Ishikawa (cell line): ENCODE results near the gene TEAD1.

Experiments
- EGR1 ChIP-seq: IDR thresholded peaks from 2 replicates; pipeline ENCODE4 v1.6.1; 2012
- EP300 ChIP-seq: IDR thresholded peaks from 2 replicates; pipeline ENCODE4 v1.6.1; 2012; ENCODE audit warnings: borderline replicate concordance
- FOXM1 ChIP-seq: IDR thresholded peaks from 2 replicates; pipeline ENCODE4 v1.6.1; 2012; ENCODE audit warnings: low read depth, borderline replicate concordance
- MAX ChIP-seq: IDR thresholded peaks from 2 replicates; pipeline ENCODE4 v1.6.1; 2012
- NFIC ChIP-seq: IDR thresholded peaks from 2 replicates; pipeline ENCODE4 v1.6.1; 2012
- TAF1 ChIP-seq: IDR thresholded peaks from 2 replicates; pipeline ENCODE4 v1.6.1; 2012; ENCODE audit warnings: low read depth, mild to moderate bottlenecking
- TEAD4 ChIP-seq: IDR thresholded peaks from 2 replicates; pipeline ENCODE4 v1.6.1; 2012
- USF1 ChIP-seq: IDR thresholded peaks from 2 replicates; pipeline ENCODE4 v1.6.1; 2012
- YY1 ChIP-seq: IDR thresholded peaks from 2 replicates; pipeline ENCODE4 v1.6.1; 2012; ENCODE audit warnings: low read depth
- TF ChIP-seq, protein P1 (sequence below): IDR thresholded peaks from 2 replicates; pipeline ENCODE4 v1.6.1; 2012; ENCODE audit warnings: low read depth, mild to moderate bottlenecking

GRCh38 chr11:12810568-12810894 lies 136.3 kb downstream of the TEAD1 start:
- TF ChIP-seq USF1 = no peak
- no peak for TF ChIP-seq YY1
- TF ChIP-seq, protein P1, sequence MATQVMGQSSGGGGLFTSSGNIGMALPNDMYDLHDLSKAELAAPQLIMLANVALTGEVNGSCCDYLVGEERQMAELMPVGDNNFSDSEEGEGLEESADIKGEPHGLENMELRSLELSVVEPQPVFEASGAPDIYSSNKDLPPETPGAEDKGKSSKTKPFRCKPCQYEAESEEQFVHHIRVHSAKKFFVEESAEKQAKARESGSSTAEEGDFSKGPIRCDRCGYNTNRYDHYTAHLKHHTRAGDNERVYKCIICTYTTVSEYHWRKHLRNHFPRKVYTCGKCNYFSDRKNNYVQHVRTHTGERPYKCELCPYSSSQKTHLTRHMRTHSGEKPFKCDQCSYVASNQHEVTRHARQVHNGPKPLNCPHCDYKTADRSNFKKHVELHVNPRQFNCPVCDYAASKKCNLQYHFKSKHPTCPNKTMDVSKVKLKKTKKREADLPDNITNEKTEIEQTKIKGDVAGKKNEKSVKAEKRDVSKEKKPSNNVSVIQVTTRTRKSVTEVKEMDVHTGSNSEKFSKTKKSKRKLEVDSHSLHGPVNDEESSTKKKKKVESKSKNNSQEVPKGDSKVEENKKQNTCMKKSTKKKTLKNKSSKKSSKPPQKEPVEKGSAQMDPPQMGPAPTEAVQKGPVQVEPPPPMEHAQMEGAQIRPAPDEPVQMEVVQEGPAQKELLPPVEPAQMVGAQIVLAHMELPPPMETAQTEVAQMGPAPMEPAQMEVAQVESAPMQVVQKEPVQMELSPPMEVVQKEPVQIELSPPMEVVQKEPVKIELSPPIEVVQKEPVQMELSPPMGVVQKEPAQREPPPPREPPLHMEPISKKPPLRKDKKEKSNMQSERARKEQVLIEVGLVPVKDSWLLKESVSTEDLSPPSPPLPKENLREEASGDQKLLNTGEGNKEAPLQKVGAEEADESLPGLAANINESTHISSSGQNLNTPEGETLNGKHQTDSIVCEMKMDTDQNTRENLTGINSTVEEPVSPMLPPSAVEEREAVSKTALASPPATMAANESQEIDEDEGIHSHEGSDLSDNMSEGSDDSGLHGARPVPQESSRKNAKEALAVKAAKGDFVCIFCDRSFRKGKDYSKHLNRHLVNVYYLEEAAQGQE = no peak
- TF ChIP-seq TAF1 = no peak
- no peak for TF ChIP-seq EGR1
- TF ChIP-seq EP300 = no peak
- TF ChIP-seq MAX = no peak
- TF ChIP-seq FOXM1 = no peak
- TF ChIP-seq NFIC = no peak
- no peak for TF ChIP-seq TEAD4
